ENCODE data around the gene KIF13A. TPM values are rescaled to one million over a fixed set of nuclear protein-coding genes. Genes with fewer than 3 reads are reported as not detected.
"Not testable (repeated sequence)": the region's sequence is repeated elsewhere in the genome, so short reads cannot be mapped to it uniquely, and the experiment has no call there.

KIF13A gene
- total RNA-seq, 1 experiment from 2014 or later: 52.7 TPM

GRCh38 chr6:17950095-17950494, 37.3 kb downstream of the KIF13A start:
- H3K4me3 ChIP-seq: no peak overlapping the region
- H3K27ac ChIP-seq: no peak overlapping the region
- H3K4me1 ChIP-seq (replicated peaks): no peaks in the 10 kb centered on the region
- DNase-seq (ENCODE audit: low read depth in 1 of 2, low spot score in 2 of 2): no peak
- no peaks in the 10 kb centered on the region for H3K27me3 ChIP-seq (replicated peaks)
- H3K9me3 ChIP-seq (replicated peaks): no peaks in the 10 kb centered on the region
- no peaks in the 10 kb centered on the region for H3K36me3 ChIP-seq

DNA sequence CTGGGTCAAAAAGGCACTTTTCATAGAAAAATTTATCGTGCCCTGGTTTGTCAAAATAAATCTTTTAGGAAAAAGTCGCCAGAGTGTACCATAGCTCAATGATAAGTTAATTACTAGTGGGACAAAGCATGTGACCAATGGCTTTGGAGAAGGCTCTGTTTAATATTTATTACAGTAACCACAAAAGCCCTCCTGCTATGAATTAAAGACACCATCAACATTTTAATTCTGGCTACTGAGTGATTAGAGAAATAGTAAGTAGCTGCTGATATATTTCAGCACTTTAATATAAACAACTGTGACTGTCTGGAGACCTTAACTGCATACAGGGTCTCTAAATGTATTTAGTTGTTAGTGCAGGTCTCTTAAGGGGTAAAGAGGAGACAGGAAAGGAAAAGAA, 38.3 kb downstream of the KIF13A start:
- no peaks in the 10 kb centered on the region for H3K27me3 ChIP-seq (replicated peaks)
- no peak overlapping the region for H3K4me3 ChIP-seq
- no peak overlapping the region for H3K27ac ChIP-seq
- no peak for DNase-seq (ENCODE audit: low read depth in 1 of 2, low spot score in 2 of 2)
- H3K4me1 ChIP-seq (replicated peaks): no peaks in the 10 kb centered on the region
- H3K9me3 ChIP-seq (replicated peaks): no peaks in the 10 kb centered on the region
- no peaks in the 10 kb centered on the region for H3K36me3 ChIP-seq

DNA sequence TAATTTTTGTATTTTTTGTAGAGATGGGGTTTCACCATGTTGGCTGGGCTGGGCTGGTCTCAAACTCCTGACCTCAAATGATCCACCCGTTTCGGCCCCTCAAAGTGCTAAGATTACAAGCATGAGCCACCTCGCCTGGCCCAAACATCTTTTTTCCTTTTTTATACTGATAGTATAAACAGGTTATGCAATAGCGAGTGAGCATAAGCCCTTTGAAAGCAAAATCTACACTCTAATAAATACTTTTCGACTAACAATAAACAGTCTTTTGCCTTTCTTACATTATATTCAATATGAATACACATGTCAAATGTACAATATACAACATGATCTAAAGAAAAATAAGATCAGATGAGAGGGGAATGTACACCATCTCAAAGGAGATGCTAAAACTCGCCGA, 38.7 kb downstream of the KIF13A start:
- Histone ChIP-seq H3K4me3 (no peak overlapping the region), H3K4me1 (replicated peaks) (no peaks in the 10 kb centered on the region), H3K27me3 (replicated peaks) (no peaks in the 10 kb centered on the region), H3K27ac (no peak overlapping the region), H3K9me3 (replicated peaks) (no peaks in the 10 kb centered on the region), H3K36me3 (no peaks in the 10 kb centered on the region)
- no peak for DNase-seq (ENCODE audit: low read depth in 1 of 2, low spot score in 2 of 2)

GRCh38 chr6:17947574-17947973, 39.9 kb downstream of the KIF13A start:
- not testable (repeated sequence) for H3K36me3 ChIP-seq; H3K4me3 ChIP-seq; H3K9me3 ChIP-seq (replicated peaks); DNase-seq (ENCODE audit: low read depth in 1 of 2, low spot score in 2 of 2); H3K27me3 ChIP-seq (replicated peaks); H3K4me1 ChIP-seq (replicated peaks); H3K27ac ChIP-seq

- DNase-seq (ENCODE audit: low read depth in 1 of 2, low spot score in 2 of 2): no peak
- H3K4me3 ChIP-seq: no peak overlapping the region
- H3K27me3 ChIP-seq (replicated peaks): no peaks in the 10 kb centered on the region
- H3K36me3 ChIP-seq: no peaks in the 10 kb centered on the region
- H3K27ac ChIP-seq: no peak overlapping the region
- H3K4me1 ChIP-seq (replicated peaks): no peaks in the 10 kb centered on the region
- H3K9me3 ChIP-seq (replicated peaks): no peaks in the 10 kb centered on the region
These were observed 41.9 kb downstream of the KIF13A start for GRCh38 chr6:17945575-17945974.

GRCh38 chr6:17945111-17945510, 42.3 kb downstream of the KIF13A start:
- DNase-seq (ENCODE audit: low read depth in 1 of 2, low spot score in 2 of 2): no peak
- H3K4me3 ChIP-seq: no peak overlapping the region
- H3K4me1 ChIP-seq (replicated peaks): no peaks in the 10 kb centered on the region
- H3K36me3 ChIP-seq: no peaks in the 10 kb centered on the region
- no peak overlapping the region for H3K27ac ChIP-seq
- H3K9me3 ChIP-seq (replicated peaks): no peaks in the 10 kb centered on the region
- no peaks in the 10 kb centered on the region for H3K27me3 ChIP-seq (replicated peaks)

DNA sequence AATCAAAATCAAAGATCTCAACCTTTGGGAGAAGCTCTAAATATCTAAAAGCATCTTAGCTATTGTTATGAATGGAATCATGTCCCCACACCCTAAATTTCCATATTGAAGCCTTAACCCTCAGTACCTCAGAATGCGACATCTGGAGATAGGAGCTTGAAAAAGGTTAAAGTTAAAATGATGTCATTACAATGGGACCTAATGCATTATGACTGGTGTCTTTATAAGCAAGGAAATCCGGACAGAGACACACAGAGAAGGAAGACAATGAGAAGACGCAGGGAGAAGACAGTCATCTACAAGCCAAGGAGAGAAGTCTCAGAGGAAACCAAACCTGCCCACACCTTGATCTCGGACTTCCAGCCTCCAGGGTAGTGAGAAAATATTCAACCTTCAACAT, 46.1 kb downstream of the KIF13A start:
- no peaks in the 10 kb centered on the region for H3K9me3 ChIP-seq (replicated peaks)
- no peak for DNase-seq (ENCODE audit: low read depth in 1 of 2, low spot score in 2 of 2)
- H3K4me3 ChIP-seq: no peak overlapping the region

GRCh38 chr6:17940151-17940792, 47.2 kb downstream of the KIF13A start:
- no peaks in the 10 kb centered on the region for H3K36me3 ChIP-seq
- H3K27me3 ChIP-seq (replicated peaks): no peaks in the 10 kb centered on the region
- H3K4me1 ChIP-seq (replicated peaks): peaks cover 15% of the 10 kb centered on the region
- H3K27ac ChIP-seq: no peak overlapping the region
- H3K9me3 ChIP-seq (replicated peaks): no peaks in the 10 kb centered on the region
- no peak overlapping the region for H3K4me3 ChIP-seq
- DNase-seq (ENCODE audit: low read depth in 1 of 2, low spot score in 2 of 2): no peak

More for the DNA sequence above, 46.1 kb downstream of the KIF13A start:
- Histone ChIP-seq H3K27ac (no peak overlapping the region), H3K36me3 (no peaks in the 10 kb centered on the region), H3K4me1 (replicated peaks) (peaks cover 15% of the 10 kb centered on the region), H3K27me3 (replicated peaks) (no peaks in the 10 kb centered on the region)

- Histone ChIP-seq H3K9me3 (replicated peaks) (no peaks in the 10 kb centered on the region), H3K4me1 (replicated peaks) (peaks cover 15% of the 10 kb centered on the region), H3K36me3 (no peaks in the 10 kb centered on the region), H3K27me3 (replicated peaks) (no peaks in the 10 kb centered on the region), H3K27ac (no peak overlapping the region), H3K4me3 (no peak overlapping the region)
- DNase-seq (ENCODE audit: low read depth in 1 of 2, low spot score in 2 of 2): peak in 1 of 2 experiments; percentile 43
These were observed 48.5 kb downstream of the KIF13A start for GRCh38 chr6:17938901-17939300.

DNA sequence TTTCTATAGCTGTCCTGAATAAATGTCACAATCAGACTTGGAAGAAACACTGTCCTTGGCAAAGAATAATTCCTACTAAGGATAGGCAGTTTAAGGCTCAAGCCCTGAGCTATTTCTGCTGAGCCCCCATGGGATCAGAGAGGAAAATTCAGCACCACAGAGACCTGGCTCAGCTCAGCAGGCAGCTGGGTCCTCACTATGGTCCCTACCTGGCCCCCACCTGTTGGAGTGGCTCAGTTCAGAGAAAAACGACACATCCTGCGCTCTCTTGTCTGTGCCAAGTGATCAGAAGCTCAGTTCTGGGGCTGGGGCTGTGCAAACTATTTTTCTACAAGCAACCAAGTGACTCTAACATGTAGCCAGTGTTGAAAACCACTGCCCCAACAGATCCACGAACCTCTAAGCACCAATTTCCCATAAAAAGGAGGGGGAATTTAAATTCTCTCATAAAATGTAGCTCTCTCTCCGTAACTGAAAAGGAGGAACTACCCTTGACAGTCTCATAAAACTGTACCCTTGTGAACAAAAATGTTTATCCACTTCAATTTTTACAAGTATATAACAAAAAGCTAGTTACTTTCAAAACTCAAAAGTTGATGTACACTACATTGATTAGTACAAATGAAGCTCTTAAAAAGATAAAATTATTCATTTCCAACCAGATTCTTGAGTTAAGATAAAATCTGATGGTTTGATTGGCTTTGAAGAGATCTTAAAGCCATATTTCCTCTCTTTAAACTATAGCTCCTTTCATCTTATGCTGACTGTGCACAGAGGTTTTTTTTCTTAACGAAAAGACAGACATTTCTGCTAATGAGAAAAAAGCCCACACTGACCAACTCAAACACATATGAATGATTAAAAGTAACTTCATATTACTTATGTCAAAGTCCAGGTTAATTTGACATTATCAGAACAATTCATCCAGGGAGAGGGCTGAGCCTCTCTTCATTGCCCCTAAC, 52.0 kb downstream of the KIF13A start:
- no peak for DNase-seq (ENCODE audit: low read depth in 1 of 2, low spot score in 2 of 2)
- Histone ChIP-seq H3K27ac (no peak overlapping the region), H3K36me3 (no peaks in the 10 kb centered on the region), H3K27me3 (replicated peaks) (no peaks in the 10 kb centered on the region), H3K4me1 (replicated peaks) (peaks cover 42% of the 10 kb centered on the region), H3K4me3 (no peak overlapping the region), H3K9me3 (replicated peaks) (no peaks in the 10 kb centered on the region)

- Histone ChIP-seq H3K27ac (no peak overlapping the region), H3K4me3 (no peak overlapping the region), H3K36me3 (0 out of 2 replicates have a peak, but pooled peaks cover 6% of the 10 kb centered on the region), H3K27me3 (replicated peaks) (no peaks in the 10 kb centered on the region), H3K9me3 (replicated peaks) (no peaks in the 10 kb centered on the region), H3K4me1 (replicated peaks) (peaks cover 50% of the 10 kb centered on the region)
- DNase-seq (ENCODE audit: low read depth in 1 of 2, low spot score in 2 of 2): no peak
These were observed 53.7 kb downstream of the KIF13A start for GRCh38 chr6:17933716-17934115.

- DNase-seq (ENCODE audit: low read depth in 1 of 2, low spot score in 2 of 2): peak; percentile 39 to 58
- Histone ChIP-seq H3K4me3 (no peak overlapping the region), H3K27ac (peak overlapping the region; percentile 60), H3K27me3 (replicated peaks) (no peaks in the 10 kb centered on the region), H3K4me1 (replicated peaks) (peaks cover 60% of the 10 kb centered on the region), H3K36me3 (0 out of 2 replicates have a peak, but pooled peaks cover 6% of the 10 kb centered on the region), H3K9me3 (replicated peaks) (no peaks in the 10 kb centered on the region)
These were observed 55.0 kb downstream of the KIF13A start for GRCh38 chr6:17932330-17932852.

- no peaks in the 10 kb centered on the region for H3K9me3 ChIP-seq (replicated peaks)
- DNase-seq (ENCODE audit: low read depth in 1 of 2, low spot score in 2 of 2): no peak
- 0 out of 2 replicates have a peak, but pooled peaks cover 6% of the 10 kb centered on the region for H3K36me3 ChIP-seq
- no peaks in the 10 kb centered on the region for H3K27me3 ChIP-seq (replicated peaks)
- H3K27ac ChIP-seq: 0 out of 2 replicates have a peak overlapping the region, but pooled peaks have one; percentile 9
- no peak overlapping the region for H3K4me3 ChIP-seq
- H3K4me1 ChIP-seq (replicated peaks): peaks cover 57% of the 10 kb centered on the region
These were observed 56.2 kb downstream of the KIF13A start for GRCh38 chr6:17931227-17931626.
